ENCODE measurements around the gene SERPINB8.
"Not testable (repeated sequence)": the region's sequence is repeated elsewhere in the genome, so short reads cannot be mapped to it uniquely, and the experiment has no call there.

The SERPINB8 gene

GRCh38 chr18:63969942-63970808 is at the start of gene SERPINB8:
Gene SERPINB8 (plus strand): TSS chr18:63970081. CDS start chr18:63978309, 8,228 bp downstream.
- Histone ChIP-seq H3K36me3 (ENCODE audit: insufficient read depth, low read length) (no peaks in the 10 kb centered on the region), H3K27ac (ENCODE audit: low read depth, low read length) (peak within 1 kb of the TSS; percentile 91), H3K4me1 (ENCODE audit: control insufficient read depth, insufficient read depth, low read length, unreplicated experiment) (peaks cover 10% of the 10 kb centered on the region), H3K4me3 (ENCODE audit: low read depth, low read length) (peak within 1 kb of the TSS; percentile 89), H2AFZ (ENCODE audit: low read length, unreplicated experiment) (peak within 1 kb of the TSS; percentile 86), H3K79me2 (ENCODE audit: control insufficient read depth, insufficient read depth, low read length, unreplicated experiment) (peaks cover 15% of the 10 kb centered on the region), H3K27me3 (ENCODE audit: insufficient read depth, low read length) (no peaks in the 10 kb centered on the region)

- no peak overlapping the region for H3K4me3 ChIP-seq (ENCODE audit: low read depth, low read length)
- H3K27me3 ChIP-seq (ENCODE audit: insufficient read depth, low read length) = peaks cover 52% of the 10 kb centered on the region
Observed at GRCh38 chr18:63922049-63922448, 47.8 kb upstream of the SERPINB8 start.

DNA sequence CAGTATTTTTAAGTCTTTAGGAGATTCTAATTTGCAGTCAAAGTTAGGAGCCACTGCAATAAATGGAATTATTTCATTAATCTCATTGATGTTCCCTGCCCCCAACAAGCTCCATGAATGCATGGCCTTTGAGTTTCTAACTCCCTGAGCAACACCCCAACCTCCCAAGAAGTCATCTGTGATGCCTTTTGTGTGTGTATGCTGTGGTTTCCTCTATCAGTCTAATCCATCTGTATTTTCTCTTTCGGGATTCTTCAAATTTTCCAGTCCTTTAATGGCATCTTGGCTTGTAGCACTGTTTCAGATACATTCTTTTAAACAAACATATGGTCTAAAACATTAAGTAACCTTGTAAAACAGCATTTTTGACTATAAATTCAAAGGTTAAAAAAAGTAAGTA is 45.3 kb upstream of the SERPINB8 start:
- no peak overlapping the region for H2AFZ ChIP-seq (ENCODE audit: low read length, unreplicated experiment)
- peaks cover 37% of the 10 kb centered on the region for H3K27me3 ChIP-seq (ENCODE audit: insufficient read depth, low read length)
- no peak overlapping the region for H3K4me3 ChIP-seq (ENCODE audit: low read depth, low read length)
- H3K4me1 ChIP-seq (ENCODE audit: control insufficient read depth, insufficient read depth, low read length, unreplicated experiment) = no peaks in the 10 kb centered on the region
- H3K36me3 ChIP-seq (ENCODE audit: insufficient read depth, low read length) = no peaks in the 10 kb centered on the region
- H3K79me2 ChIP-seq (ENCODE audit: control insufficient read depth, insufficient read depth, low read length, unreplicated experiment) = no peaks in the 10 kb centered on the region
- no peak overlapping the region for H3K27ac ChIP-seq (ENCODE audit: low read depth, low read length)

More at GRCh38 chr18:63922049-63922448, 47.8 kb upstream of the SERPINB8 start:
- Histone ChIP-seq H3K36me3 (ENCODE audit: insufficient read depth, low read length) (no peaks in the 10 kb centered on the region), H3K27ac (ENCODE audit: low read depth, low read length) (no peak overlapping the region), H2AFZ (ENCODE audit: low read length, unreplicated experiment) (no peak overlapping the region), H3K4me1 (ENCODE audit: control insufficient read depth, insufficient read depth, low read length, unreplicated experiment) (no peaks in the 10 kb centered on the region), H3K79me2 (ENCODE audit: control insufficient read depth, insufficient read depth, low read length, unreplicated experiment) (no peaks in the 10 kb centered on the region)

DNA sequence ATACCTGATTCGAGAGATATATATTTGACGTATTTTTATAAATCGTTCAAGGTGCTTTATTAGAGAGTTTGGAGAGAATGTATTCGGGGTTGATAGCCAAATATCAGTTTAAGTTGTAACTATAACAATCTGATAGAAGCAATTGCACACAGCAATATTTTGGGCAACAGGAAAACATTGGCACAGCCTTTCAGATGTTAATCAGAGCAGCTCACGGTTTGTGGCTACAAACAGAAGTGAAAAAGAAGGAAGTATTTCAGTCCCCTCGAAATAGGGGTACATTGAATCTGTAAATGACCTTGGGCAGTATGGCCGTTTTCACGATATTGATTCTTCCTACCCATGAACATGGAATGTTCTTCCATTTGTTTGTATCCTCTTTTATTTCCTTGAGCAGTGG is 41.5 kb upstream of the SERPINB8 start:
- no peak overlapping the region for H3K27ac ChIP-seq (ENCODE audit: low read depth, low read length)
- H3K4me1 ChIP-seq (ENCODE audit: control insufficient read depth, insufficient read depth, low read length, unreplicated experiment) = no peaks in the 10 kb centered on the region
- no peak overlapping the region for H2AFZ ChIP-seq (ENCODE audit: low read length, unreplicated experiment)
- H3K27me3 ChIP-seq (ENCODE audit: insufficient read depth, low read length) = peaks cover 11% of the 10 kb centered on the region; the same call in 1 of the 2 replicates
- no peaks in the 10 kb centered on the region for H3K79me2 ChIP-seq (ENCODE audit: control insufficient read depth, insufficient read depth, low read length, unreplicated experiment)
- H3K4me3 ChIP-seq (ENCODE audit: low read depth, low read length) = no peak overlapping the region
- H3K36me3 ChIP-seq (ENCODE audit: insufficient read depth, low read length) = no peaks in the 10 kb centered on the region

DNA sequence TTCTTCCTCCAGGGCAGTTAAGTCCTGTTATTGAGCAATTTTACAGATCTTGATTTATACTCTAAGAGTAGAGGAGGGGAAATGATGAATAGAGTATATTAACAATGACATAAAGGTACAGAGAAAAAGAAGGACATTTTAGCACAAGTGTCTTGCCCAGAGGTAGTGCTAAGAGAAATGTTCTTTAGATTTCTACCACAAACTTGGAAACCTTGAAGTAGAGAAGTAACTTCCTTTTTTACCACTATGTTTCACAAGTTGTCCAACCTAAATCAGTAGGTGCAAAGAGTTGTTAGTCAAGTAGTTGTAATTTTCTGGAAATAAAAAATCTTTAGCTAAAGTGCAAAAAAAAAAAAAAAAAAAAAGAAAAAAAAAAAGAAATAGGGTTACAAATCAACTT is 40.5 kb upstream of the SERPINB8 start:
- H3K36me3 ChIP-seq (ENCODE audit: insufficient read depth, low read length); H3K27ac ChIP-seq (ENCODE audit: low read depth, low read length); H3K4me1 ChIP-seq (ENCODE audit: control insufficient read depth, insufficient read depth, low read length, unreplicated experiment); H3K27me3 ChIP-seq (ENCODE audit: insufficient read depth, low read length); H3K79me2 ChIP-seq (ENCODE audit: control insufficient read depth, insufficient read depth, low read length, unreplicated experiment); H3K4me3 ChIP-seq (ENCODE audit: low read depth, low read length); H2AFZ ChIP-seq (ENCODE audit: low read length, unreplicated experiment): not testable (repeated sequence)

- Histone ChIP-seq H3K79me2 (ENCODE audit: control insufficient read depth, insufficient read depth, low read length, unreplicated experiment) (no peaks in the 10 kb centered on the region), H3K27ac (ENCODE audit: low read depth, low read length) (no peak overlapping the region), H3K4me3 (ENCODE audit: low read depth, low read length) (no peak overlapping the region), H3K27me3 (ENCODE audit: insufficient read depth, low read length) (peaks cover 3% of the 10 kb centered on the region; the same call in 1 of the 2 replicates), H2AFZ (ENCODE audit: low read length, unreplicated experiment) (no peak overlapping the region), H3K4me1 (ENCODE audit: control insufficient read depth, insufficient read depth, low read length, unreplicated experiment) (no peaks in the 10 kb centered on the region), H3K36me3 (ENCODE audit: insufficient read depth, low read length) (no peaks in the 10 kb centered on the region)
Observed at GRCh38 chr18:63930773-63931354, 39.0 kb upstream of the SERPINB8 start.

DNA sequence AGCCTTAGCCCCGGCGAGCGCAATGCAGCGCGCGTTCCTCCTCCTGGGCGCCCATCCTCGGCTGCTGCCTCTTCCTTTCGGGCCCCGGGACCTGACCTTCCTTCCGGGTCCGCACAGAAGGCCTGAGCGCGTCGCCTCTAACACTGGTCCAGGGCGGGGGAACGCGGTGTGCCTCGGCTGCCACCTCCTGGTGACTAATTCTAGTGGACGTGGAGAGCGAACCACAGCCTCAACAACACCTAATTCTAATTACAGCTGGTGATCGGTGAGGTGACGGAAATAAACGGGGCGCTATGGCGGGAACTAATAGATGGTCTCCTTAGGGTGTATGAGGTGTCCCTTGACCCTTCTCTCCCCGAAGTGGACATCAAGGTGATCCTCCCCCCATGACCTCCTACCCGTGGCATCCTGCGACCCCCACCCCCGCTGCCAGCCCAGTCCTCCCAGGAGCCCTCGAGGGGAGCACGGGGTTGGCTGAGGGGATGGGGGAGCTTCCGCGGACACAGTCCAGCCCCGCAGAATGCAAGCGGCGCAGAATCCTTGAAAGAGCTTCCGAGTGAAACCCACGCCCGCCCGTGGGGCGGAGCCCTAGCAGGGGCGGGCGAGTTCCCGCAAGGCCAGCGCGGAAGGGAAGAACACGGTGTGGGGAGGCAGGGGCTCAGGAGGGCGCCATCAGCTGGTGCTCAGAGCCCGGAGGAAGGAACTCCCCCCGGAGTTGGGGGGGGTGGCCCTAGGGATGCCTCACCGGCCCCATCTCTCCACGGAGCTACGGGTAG is 33.5 kb upstream of the SERPINB8 start:
- Histone ChIP-seq H3K4me3 (ENCODE audit: low read depth, low read length) (peak overlapping the region; percentile 99), H3K79me2 (ENCODE audit: control insufficient read depth, insufficient read depth, low read length, unreplicated experiment) (no peaks in the 10 kb centered on the region), H3K27me3 (ENCODE audit: insufficient read depth, low read length) (peaks cover 16% of the 10 kb centered on the region), H2AFZ (ENCODE audit: low read length, unreplicated experiment) (peak overlapping the region; percentile 100), H3K27ac (ENCODE audit: low read depth, low read length) (no peak overlapping the region), H3K36me3 (ENCODE audit: insufficient read depth, low read length) (no peaks in the 10 kb centered on the region), H3K4me1 (ENCODE audit: control insufficient read depth, insufficient read depth, low read length, unreplicated experiment) (no peaks in the 10 kb centered on the region)

DNA sequence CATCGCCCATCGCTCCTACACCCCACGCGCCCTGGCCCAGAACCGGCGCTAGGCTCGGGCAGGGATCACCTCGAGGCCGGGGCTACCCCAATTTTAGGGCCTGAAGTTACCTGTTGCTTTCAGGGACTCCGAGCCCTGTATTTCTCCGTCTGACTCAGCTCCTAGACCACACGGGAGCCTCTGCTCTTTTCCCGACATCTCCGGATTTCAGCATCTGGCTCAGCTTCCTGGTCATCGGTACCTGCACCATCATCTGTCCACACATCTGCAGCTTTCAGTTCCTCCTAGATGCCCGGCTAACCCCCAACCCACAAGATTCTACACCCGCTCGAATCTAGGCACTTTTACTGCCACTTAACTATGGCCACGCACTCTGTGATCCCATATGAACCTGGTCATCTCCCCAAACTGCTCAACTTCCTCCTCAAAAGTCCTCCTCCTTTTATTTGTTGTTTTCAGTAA is 32.9 kb upstream of the SERPINB8 start:
- Histone ChIP-seq H3K4me3 (ENCODE audit: low read depth, low read length) (peak overlapping the region; percentile 99), H2AFZ (ENCODE audit: low read length, unreplicated experiment) (peak overlapping the region; percentile 100), H3K27ac (ENCODE audit: low read depth, low read length) (no peak overlapping the region), H3K36me3 (ENCODE audit: insufficient read depth, low read length) (no peaks in the 10 kb centered on the region), H3K79me2 (ENCODE audit: control insufficient read depth, insufficient read depth, low read length, unreplicated experiment) (no peaks in the 10 kb centered on the region), H3K4me1 (ENCODE audit: control insufficient read depth, insufficient read depth, low read length, unreplicated experiment) (no peaks in the 10 kb centered on the region), H3K27me3 (ENCODE audit: insufficient read depth, low read length) (peaks cover 16% of the 10 kb centered on the region)

DNA sequence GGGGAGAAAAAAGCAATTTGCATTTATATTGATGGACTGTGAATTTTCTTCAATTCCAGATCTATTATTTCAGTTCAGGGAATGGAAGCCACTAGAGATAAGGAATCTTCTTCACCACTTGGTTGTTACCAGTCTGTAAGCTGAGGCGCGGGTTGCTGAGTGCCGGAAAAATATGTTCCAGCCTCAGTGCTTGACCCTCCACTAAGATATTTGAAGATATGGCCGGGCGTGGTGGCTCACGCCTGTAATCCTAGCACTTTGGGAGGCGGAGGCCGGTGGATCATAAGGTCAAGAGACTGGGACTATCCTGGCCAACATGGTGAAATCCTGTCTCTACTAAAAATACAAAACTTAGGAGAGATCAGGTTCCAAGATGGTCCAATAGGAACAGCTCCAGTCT is 29.9 kb upstream of the SERPINB8 start:
- H3K4me3 ChIP-seq (ENCODE audit: low read depth, low read length) = no peak overlapping the region
- H3K27me3 ChIP-seq (ENCODE audit: insufficient read depth, low read length) = peaks cover 19% of the 10 kb centered on the region
- no peak overlapping the region for H3K27ac ChIP-seq (ENCODE audit: low read depth, low read length)
- no peak overlapping the region for H2AFZ ChIP-seq (ENCODE audit: low read length, unreplicated experiment)
- H3K4me1 ChIP-seq (ENCODE audit: control insufficient read depth, insufficient read depth, low read length, unreplicated experiment) = no peaks in the 10 kb centered on the region
- H3K79me2 ChIP-seq (ENCODE audit: control insufficient read depth, insufficient read depth, low read length, unreplicated experiment) = no peaks in the 10 kb centered on the region
- H3K36me3 ChIP-seq (ENCODE audit: insufficient read depth, low read length) = no peaks in the 10 kb centered on the region

DNA sequence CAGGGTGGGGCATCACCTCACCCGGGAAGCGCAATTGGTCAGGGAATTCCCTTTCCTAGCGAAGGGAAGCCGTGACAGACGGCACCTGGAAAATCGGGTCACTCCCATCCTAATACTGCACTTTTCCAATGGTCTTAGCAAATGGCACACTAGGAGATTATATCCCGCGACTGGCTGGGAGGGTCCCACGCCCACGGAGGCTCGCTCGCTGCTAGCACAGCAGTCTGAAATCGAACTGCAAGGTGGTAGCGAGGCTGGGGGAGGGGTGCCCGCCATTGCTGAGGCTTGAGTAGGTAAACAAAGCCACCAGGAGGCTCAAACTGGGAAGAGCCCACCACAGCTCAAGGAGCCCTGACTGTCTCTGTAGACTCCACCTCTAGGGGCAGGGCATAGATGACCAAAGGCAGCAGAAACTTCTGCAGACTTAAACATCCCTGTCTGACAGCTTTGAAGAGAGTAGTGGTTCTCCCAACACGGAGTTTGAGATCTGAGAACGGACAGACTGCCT is 29.3 kb upstream of the SERPINB8 start:
- H3K27ac ChIP-seq (ENCODE audit: low read depth, low read length); H3K79me2 ChIP-seq (ENCODE audit: control insufficient read depth, insufficient read depth, low read length, unreplicated experiment); H3K4me3 ChIP-seq (ENCODE audit: low read depth, low read length); H2AFZ ChIP-seq (ENCODE audit: low read length, unreplicated experiment); H3K36me3 ChIP-seq (ENCODE audit: insufficient read depth, low read length); H3K4me1 ChIP-seq (ENCODE audit: control insufficient read depth, insufficient read depth, low read length, unreplicated experiment): not testable (repeated sequence)
- H3K27me3 ChIP-seq (ENCODE audit: insufficient read depth, low read length) = peaks cover 19% of the 10 kb centered on the region
